HCT116 (cell line): ENCODE data around the gene ATAD2B. TPM values are rescaled to one million over a fixed set of nuclear protein-coding genes. Genes with fewer than 3 reads are reported as not detected.

Experiments
- ATAC-seq: fragments of 200-7000 bp; cut with Tn5 transposase; 2 replicates; pipeline ENCODE4 v1.9.1; 2020; ENCODE audit warnings: mild to moderate bottlenecking, moderate library complexity
- BruUV-seq: library from RNA; stranded (reverse); fragments of 400-500 nt; replicated peaks from 2 replicates; lab custom pipeline; 2021; lab: Mats Ljungman, UMichigan
- CTCF ChIA-PET: fragments of 300-600 bp; sonication (Branson Sonifier 250); formaldehyde crosslinking; loops from one replicate; lab custom pipeline; 2021; ENCODE audit warnings: antibody characterized with exemption; lab: Charles Lee
- POLR2A ChIA-PET: fragments of 300-600, 350-600 bp; sonication (Branson Sonifier 250); formaldehyde crosslinking; loops from one replicate; lab custom pipeline; 2021; ENCODE audit warnings: antibody characterized with exemption; lab: Charles Lee
- RAD21 ChIA-PET, 2 experiments: fragments of 300-600 bp; sonication (Branson Sonifier 250); formaldehyde crosslinking; loops; one replicate each; lab custom pipeline; 2023; ENCODE audit warnings: low total read pairs in 2 of 2; ENCODE audit not compliant: uncharacterized antibody in 2 of 2, unreplicated experiment in 2 of 2, low non-redundant PET in 1 of 2; lab: Charles Lee
- DNase-seq: peaks from one replicate; pipeline ENCODE4 v3.0.0-alpha.2; 2010; ENCODE audit warnings: low read depth, low spot score
- H2AFZ ChIP-seq: fragments of 200-600 bp; shearing (Covaris generic), sonication (generic); 2 replicates; pipeline ENCODE4 v1.6.1; 2017; ENCODE audit warnings: low read depth, mixed run types, mixed read lengths, antibody characterized with exemption, low read length; ENCODE audit not compliant: poor library complexity, severe bottlenecking
- H3K27ac ChIP-seq: 2 replicates; pipeline ENCODE4 v1.5.1; 2012; ENCODE audit warnings: low read depth, low read length
- H3K27me3 ChIP-seq: fragments of 200-600 bp; sonication (generic); 2 replicates; pipeline ENCODE4 v1.6.1; 2016; ENCODE audit warnings: mixed run types, low read length, mixed read lengths; ENCODE audit not compliant: insufficient read depth
- H3K36me3 ChIP-seq, 2 experiments: fragments of 200-500 bp in 1 of 2; fragments of 200-600 bp in 1 of 2; sonication (Bioruptor generic) in 1 of 2; sonication (generic) in 1 of 2; 2 replicates each; pipeline versions ENCODE4 v1.5.1 to v1.6.1; 2014 to 2016; ENCODE audit warnings: low read length in 2 of 2, inconsistent platforms in 1 of 2, mixed read lengths in 1 of 2, mixed run types in 1 of 2; ENCODE audit not compliant: insufficient read depth in 2 of 2, control insufficient read depth in 1 of 2
- H3K4me1 ChIP-seq, 2 experiments: fragments of 200-600 bp in 1 of 2; sonication (generic) in 1 of 2; 2 replicates each; pipeline versions ENCODE4 v1.5.1 to v1.6.1; 2012 to 2017; ENCODE audit warnings: low read length in 2 of 2, inconsistent platforms in 1 of 2, mild to moderate bottlenecking in 1 of 2, mixed read lengths in 1 of 2, mixed run types in 1 of 2, moderate library complexity in 1 of 2; ENCODE audit not compliant: insufficient read depth in 2 of 2, control insufficient read depth in 1 of 2
- H3K4me2 ChIP-seq: fragments of 200-600 bp; sonication (generic); 2 replicates; pipeline ENCODE4 v1.6.1; 2017; ENCODE audit warnings: mixed run types, low read length, mixed read lengths
- H3K4me3 ChIP-seq, 2 experiments: fragments of 200-600 bp in 1 of 2; sonication (generic) in 1 of 2; replicated peaks in 1 of 2; 2 replicates each; pipeline ENCODE4 v1.5.1; 2011 to 2016; ENCODE audit warnings: low read length in 2 of 2, control low read depth in 1 of 2, low read depth in 1 of 2, mild to moderate bottlenecking in 1 of 2, mixed read lengths in 1 of 2, mixed run types in 1 of 2
- H3K79me2 ChIP-seq: fragments of 200-600 bp; sonication (generic); 2 replicates; pipeline ENCODE4 v1.6.1; 2017; ENCODE audit warnings: mild to moderate bottlenecking, mixed run types, low read length, moderate library complexity, mixed read lengths; ENCODE audit not compliant: insufficient read depth
- H3K9ac ChIP-seq: fragments of 200-600 bp; sonication (generic); 2 replicates; pipeline ENCODE4 v1.6.1; 2016; ENCODE audit warnings: low read length, mixed read lengths
- H3K9me2 ChIP-seq: fragments of 200-600 bp; sonication (generic), shearing (Covaris generic); 2 replicates; pipeline ENCODE4 v1.6.1; 2017; ENCODE audit warnings: mixed run types, mild to moderate bottlenecking, moderate library complexity; ENCODE audit not compliant: insufficient read depth
- H3K9me3 ChIP-seq, 2 experiments: fragments of 200-500 bp in 1 of 2; fragments of 200-600 bp in 1 of 2; sonication (Bioruptor generic) in 1 of 2; sonication (generic) in 1 of 2; 2 replicates each; pipeline ENCODE4 v1.6.1; 2014 to 2017; ENCODE audit warnings: low read length in 2 of 2, mixed read lengths in 2 of 2, inconsistent platforms in 1 of 2, low read depth in 1 of 2, mild to moderate bottlenecking in 1 of 2, mixed run types in 1 of 2, moderate library complexity in 1 of 2; ENCODE audit not compliant: control insufficient read depth in 1 of 2, insufficient read depth in 1 of 2
- H4K20me1 ChIP-seq: fragments of 200-600 bp; sonication (generic), shearing (Covaris generic); 2 replicates; pipeline ENCODE4 v1.6.1; 2017; ENCODE audit warnings: mixed run types, mild to moderate bottlenecking, moderate library complexity; ENCODE audit not compliant: insufficient read depth
- CBX3 ChIP-seq: IDR thresholded peaks from 2 replicates; pipeline ENCODE4 v1.6.1; 2012; ENCODE audit warnings: low read depth
- ELF1 ChIP-seq: IDR thresholded peaks from 2 replicates; pipeline ENCODE4 v1.6.1; 2012; ENCODE audit warnings: low read depth, borderline replicate concordance
- EZH2 ChIP-seq: fragments of 200-600 bp; sonication (generic); IDR thresholded peaks from 2 replicates; pipeline ENCODE4 v1.6.1; 2017; ENCODE audit warnings: antibody characterized with exemption, mixed run types
- EZH2phosphoT487 ChIP-seq: fragments of 200-600 bp; IDR thresholded peaks from 2 replicates; pipeline ENCODE4 v1.6.1; 2018; ENCODE audit warnings: antibody characterized with exemption, borderline replicate concordance
- POLR2AphosphoS5 ChIP-seq: IDR thresholded peaks from 2 replicates; pipeline ENCODE4 v1.6.1; 2011; ENCODE audit warnings: mild to moderate bottlenecking, low read depth, low read length, moderate library complexity
- RAD21 ChIP-seq: IDR thresholded peaks from 2 replicates; pipeline ENCODE4 v1.6.1; 2012; ENCODE audit warnings: low read depth, mild to moderate bottlenecking
- SIN3A ChIP-seq: IDR thresholded peaks from 2 replicates; pipeline ENCODE4 v1.6.1; 2012; ENCODE audit warnings: low read depth
- SP1 ChIP-seq: IDR thresholded peaks from 2 replicates; pipeline ENCODE4 v1.6.1; 2012; ENCODE audit warnings: low read depth
- SRF ChIP-seq: IDR thresholded peaks from 2 replicates; pipeline ENCODE4 v1.6.1; 2012; ENCODE audit warnings: low read depth
- TCF7L2 ChIP-seq: IDR thresholded peaks from 2 replicates; pipeline ENCODE4 v1.7.0; 2011; ENCODE audit warnings: borderline replicate concordance, inconsistent platforms; ENCODE audit not compliant: insufficient read depth, insufficient read length; ENCODE audit errors: extremely low read depth
- ZNF274 ChIP-seq: fragments of 200-500 bp; sonication (Bioruptor generic); IDR thresholded peaks from 2 replicates; pipeline ENCODE4 v1.6.1; 2014; ENCODE audit warnings: mild to moderate bottlenecking, low read depth, low read length, inconsistent platforms
- intact Hi-C: fragments of 100-400 bp; cut with micrococcal nuclease; formaldehyde crosslinking; loops from 2 replicates; pipeline ENCODE4 v1.10.0; 2022
- total RNA-seq: library from RNA; stranded (reverse); gene quantifications from one replicate; pipeline ENCODE4 v1.2.1, GENCODE V29; 2021; ENCODE audit not compliant: unreplicated experiment
- TF ChIP-seq, protein P1 (sequence below): IDR thresholded peaks from 2 replicates; pipeline ENCODE4 v1.6.1; 2012; ENCODE audit warnings: low read depth
- TF ChIP-seq, protein P2 (sequence below): IDR thresholded peaks from 2 replicates; pipeline ENCODE4 v1.6.1; 2011; ENCODE audit warnings: mild to moderate bottlenecking, low read length, moderate library complexity; ENCODE audit not compliant: insufficient replicate concordance; ENCODE audit errors: extremely low read depth
- TF ChIP-seq, protein P3 (sequence below), 3 experiments: fragments of 200-600 bp in 1 of 3; sonication (generic) in 1 of 3; IDR thresholded peaks in 2 of 3; conservative IDR thresholded peaks in 1 of 3; 2 replicates each; pipeline ENCODE4 v1.5.1; 2012 to 2017; ENCODE audit warnings: low read depth in 2 of 3, low read length in 2 of 3, antibody characterized with exemption in 1 of 3, borderline replicate concordance in 1 of 3, control low read depth in 1 of 3, mild to moderate bottlenecking in 1 of 3, mixed read lengths in 1 of 3, mixed run types in 1 of 3, moderate library complexity in 1 of 3; ENCODE audit not compliant: insufficient read depth in 1 of 3

ATAD2B gene
- total RNA-seq, 1 experiment from 2014 or later, result 9.6 TPM

DNA sequence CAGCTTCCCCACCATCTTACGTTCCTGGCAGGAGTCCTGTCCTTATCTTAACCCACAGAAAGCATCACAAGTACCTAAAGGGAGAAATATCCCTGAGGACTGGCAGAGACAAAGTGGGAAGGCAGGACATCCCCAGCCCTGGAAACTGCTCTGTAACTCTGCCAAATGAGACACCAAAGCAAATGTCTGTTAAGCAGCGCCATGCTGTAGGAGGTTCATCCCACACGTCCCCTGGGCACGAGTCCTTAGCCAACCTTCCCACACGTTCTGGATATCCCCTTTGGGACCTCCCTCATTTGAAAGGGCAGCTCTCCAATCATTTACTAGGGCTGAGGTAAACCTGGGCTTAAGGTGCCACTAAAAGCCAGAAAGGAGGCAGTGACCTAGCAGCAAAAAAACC lies 207.2 kb downstream of the ATAD2B start:
- Histone ChIP-seq H3K36me3 (no peaks in the 10 kb centered on the region), H2AFZ (no peak overlapping the region)
- no TSS peak for BruUV-seq
- intact Hi-C loops, result no loop called here
- no peak for ATAC-seq
- TF ChIP-seq SIN3A, result no peak
- TF ChIP-seq ZNF274, result no peak
- no peak for TF ChIP-seq EZH2
- no peak for TF ChIP-seq EZH2phosphoT487
- no peak for TF ChIP-seq CBX3
- TF ChIP-seq, protein P1, sequence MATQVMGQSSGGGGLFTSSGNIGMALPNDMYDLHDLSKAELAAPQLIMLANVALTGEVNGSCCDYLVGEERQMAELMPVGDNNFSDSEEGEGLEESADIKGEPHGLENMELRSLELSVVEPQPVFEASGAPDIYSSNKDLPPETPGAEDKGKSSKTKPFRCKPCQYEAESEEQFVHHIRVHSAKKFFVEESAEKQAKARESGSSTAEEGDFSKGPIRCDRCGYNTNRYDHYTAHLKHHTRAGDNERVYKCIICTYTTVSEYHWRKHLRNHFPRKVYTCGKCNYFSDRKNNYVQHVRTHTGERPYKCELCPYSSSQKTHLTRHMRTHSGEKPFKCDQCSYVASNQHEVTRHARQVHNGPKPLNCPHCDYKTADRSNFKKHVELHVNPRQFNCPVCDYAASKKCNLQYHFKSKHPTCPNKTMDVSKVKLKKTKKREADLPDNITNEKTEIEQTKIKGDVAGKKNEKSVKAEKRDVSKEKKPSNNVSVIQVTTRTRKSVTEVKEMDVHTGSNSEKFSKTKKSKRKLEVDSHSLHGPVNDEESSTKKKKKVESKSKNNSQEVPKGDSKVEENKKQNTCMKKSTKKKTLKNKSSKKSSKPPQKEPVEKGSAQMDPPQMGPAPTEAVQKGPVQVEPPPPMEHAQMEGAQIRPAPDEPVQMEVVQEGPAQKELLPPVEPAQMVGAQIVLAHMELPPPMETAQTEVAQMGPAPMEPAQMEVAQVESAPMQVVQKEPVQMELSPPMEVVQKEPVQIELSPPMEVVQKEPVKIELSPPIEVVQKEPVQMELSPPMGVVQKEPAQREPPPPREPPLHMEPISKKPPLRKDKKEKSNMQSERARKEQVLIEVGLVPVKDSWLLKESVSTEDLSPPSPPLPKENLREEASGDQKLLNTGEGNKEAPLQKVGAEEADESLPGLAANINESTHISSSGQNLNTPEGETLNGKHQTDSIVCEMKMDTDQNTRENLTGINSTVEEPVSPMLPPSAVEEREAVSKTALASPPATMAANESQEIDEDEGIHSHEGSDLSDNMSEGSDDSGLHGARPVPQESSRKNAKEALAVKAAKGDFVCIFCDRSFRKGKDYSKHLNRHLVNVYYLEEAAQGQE, result no peak
- TF ChIP-seq, protein P2, sequence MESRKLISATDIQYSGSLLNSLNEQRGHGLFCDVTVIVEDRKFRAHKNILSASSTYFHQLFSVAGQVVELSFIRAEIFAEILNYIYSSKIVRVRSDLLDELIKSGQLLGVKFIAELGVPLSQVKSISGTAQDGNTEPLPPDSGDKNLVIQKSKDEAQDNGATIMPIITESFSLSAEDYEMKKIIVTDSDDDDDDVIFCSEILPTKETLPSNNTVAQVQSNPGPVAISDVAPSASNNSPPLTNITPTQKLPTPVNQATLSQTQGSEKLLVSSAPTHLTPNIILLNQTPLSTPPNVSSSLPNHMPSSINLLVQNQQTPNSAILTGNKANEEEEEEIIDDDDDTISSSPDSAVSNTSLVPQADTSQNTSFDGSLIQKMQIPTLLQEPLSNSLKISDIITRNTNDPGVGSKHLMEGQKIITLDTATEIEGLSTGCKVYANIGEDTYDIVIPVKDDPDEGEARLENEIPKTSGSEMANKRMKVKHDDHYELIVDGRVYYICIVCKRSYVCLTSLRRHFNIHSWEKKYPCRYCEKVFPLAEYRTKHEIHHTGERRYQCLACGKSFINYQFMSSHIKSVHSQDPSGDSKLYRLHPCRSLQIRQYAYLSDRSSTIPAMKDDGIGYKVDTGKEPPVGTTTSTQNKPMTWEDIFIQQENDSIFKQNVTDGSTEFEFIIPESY, result no peak
- no peak for TF ChIP-seq RAD21
- TF ChIP-seq POLR2AphosphoS5, result no peak
- no peak for TF ChIP-seq SP1
- no peak for TF ChIP-seq SRF
- no peak for TF ChIP-seq TCF7L2
- no peak for TF ChIP-seq ELF1
- TF ChIP-seq, protein P3, sequence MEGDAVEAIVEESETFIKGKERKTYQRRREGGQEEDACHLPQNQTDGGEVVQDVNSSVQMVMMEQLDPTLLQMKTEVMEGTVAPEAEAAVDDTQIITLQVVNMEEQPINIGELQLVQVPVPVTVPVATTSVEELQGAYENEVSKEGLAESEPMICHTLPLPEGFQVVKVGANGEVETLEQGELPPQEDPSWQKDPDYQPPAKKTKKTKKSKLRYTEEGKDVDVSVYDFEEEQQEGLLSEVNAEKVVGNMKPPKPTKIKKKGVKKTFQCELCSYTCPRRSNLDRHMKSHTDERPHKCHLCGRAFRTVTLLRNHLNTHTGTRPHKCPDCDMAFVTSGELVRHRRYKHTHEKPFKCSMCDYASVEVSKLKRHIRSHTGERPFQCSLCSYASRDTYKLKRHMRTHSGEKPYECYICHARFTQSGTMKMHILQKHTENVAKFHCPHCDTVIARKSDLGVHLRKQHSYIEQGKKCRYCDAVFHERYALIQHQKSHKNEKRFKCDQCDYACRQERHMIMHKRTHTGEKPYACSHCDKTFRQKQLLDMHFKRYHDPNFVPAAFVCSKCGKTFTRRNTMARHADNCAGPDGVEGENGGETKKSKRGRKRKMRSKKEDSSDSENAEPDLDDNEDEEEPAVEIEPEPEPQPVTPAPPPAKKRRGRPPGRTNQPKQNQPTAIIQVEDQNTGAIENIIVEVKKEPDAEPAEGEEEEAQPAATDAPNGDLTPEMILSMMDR (IDR thresholded peaks at IDR 0.05 in 2 of 3, conservative IDR thresholded peaks at IDR 0.05 in 1 of 3; ENCODE audit: borderline replicate concordance in 1 of 3, insufficient read depth in 1 of 3, low read depth in 2 of 3, low read length in 2 of 3), result no peak
- TF ChIP-seq, all 23 proteins: peak for 0
- POLR2A ChIA-PET, result no interaction called here
- Histone ChIP-seq H4K20me1 (no peaks in the 10 kb centered on the region), H3K79me2 (no peaks in the 10 kb centered on the region), H3K9me2 (no peaks in the 10 kb centered on the region), H3K4me1 (no peaks in the 10 kb centered on the region), H3K27ac (no peak overlapping the region), H3K4me2 (no peak overlapping the region), H3K9ac (no peak overlapping the region), H3K4me3 (no peak overlapping the region), H3K27me3 (no peaks in the 10 kb centered on the region), H3K9me3 (no peaks in the 10 kb centered on the region)
- RAD21 ChIA-PET, result no interaction called here
- DNase-seq, result no peak
- CTCF ChIA-PET, result no interaction called here
